Measurements from ENCODE around the gene ID1. TPM values are rescaled to one million over a fixed set of nuclear protein-coding genes. Genes with fewer than 3 reads are reported as not detected.

Gene ID1
- total and polyA plus RNA-seq, 2 of the 13 experiments (the other 11 are each of a cell fraction or from before 2014, with no cell fraction given), result 320 to 419 TPM

DNA sequence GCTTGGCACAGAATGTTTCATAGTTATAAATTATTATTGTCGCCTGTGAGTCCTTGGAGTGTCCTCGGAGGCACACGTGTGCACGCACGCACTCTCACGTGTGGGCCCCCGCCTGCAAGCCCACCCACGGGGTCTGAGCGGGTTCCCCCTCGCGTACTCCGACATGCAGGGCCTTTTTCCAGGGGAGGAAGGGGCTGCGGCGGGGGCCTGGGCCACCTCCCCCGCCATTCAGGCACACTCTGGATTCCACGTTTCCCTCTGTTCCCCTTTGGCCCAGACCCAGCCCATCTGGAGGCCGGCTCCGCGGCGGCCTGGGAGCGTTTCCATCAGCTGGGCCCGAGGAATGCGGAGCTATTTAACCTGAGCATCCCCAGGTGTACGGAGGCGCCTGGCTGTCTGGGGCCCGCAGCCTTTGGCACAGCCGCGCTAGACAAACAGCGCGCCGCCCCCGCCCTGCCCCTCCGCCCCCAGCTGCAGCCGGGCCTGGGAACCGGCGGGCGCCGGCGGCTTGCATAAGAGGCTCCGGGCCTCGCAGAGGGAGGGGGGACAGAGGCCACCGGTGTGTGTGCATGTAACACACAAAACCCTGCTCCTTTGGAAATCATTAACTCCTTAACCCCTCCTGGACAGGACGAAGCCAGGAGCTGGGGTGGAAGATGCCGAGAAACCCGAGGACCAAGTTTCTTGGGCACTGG is 3.3 kb downstream of the ID1 start (continued):
- TF ChIP-seq RELA (CRISPR knock-in tag; IDR thresholded peaks at IDR 0.05) (peak; percentile 98), TMF1 (CRISPR knock-in tag; IDR thresholded peaks at IDR 0.05; ENCODE audit: low read depth) (peak; percentile 96; the same call in 1 of the 2 replicates), SMC3 (IDR thresholded peaks at IDR 0.05; ENCODE audit: low read length) (no peak; the same call in 1 of the 2 replicates), EZH2 (conservative IDR thresholded peaks at IDR 0.05; ENCODE audit: low read depth, low read length) (no peak), SSRP1 (CRISPR knock-in tag; IDR thresholded peaks at IDR 0.05) (peak; percentile 55; the same call in 1 of the 2 replicates), SIN3A (IDR thresholded peaks at IDR 0.05; ENCODE audit: borderline replicate concordance, low read depth, low read length) (peak; percentile 96), TEAD3 (CRISPR knock-in tag; optimal IDR thresholded peaks at IDR 0.05; ENCODE audit: borderline replicate concordance) (peak; percentile 100), SIX4 (CRISPR knock-in tag; IDR thresholded peaks at IDR 0.05) (peak; percentile 97), DNMT3B (CRISPR knock-in tag; conservative IDR thresholded peaks at IDR 0.05) (peak; percentile 94; the same call in 1 of the 2 replicates), HOXA3 (CRISPR knock-in tag; IDR thresholded peaks at IDR 0.05) (peak; percentile 99), SETDB1 (CRISPR knock-in tag; IDR thresholded peaks at IDR 0.05; ENCODE audit: borderline replicate concordance) (no peak), MLX (CRISPR knock-in tag; IDR thresholded peaks at IDR 0.05) (peak; percentile 96), AHR (CRISPR knock-in tag; IDR thresholded peaks at IDR 0.05) (peak; percentile 94), ZSCAN22 (CRISPR knock-in tag; IDR thresholded peaks at IDR 0.05) (peak; percentile 78; the same call in 1 of the 2 replicates), ZNF703 (CRISPR knock-in tag; IDR thresholded peaks at IDR 0.05; ENCODE audit: borderline replicate concordance) (peak; percentile 100), ZNF737 (CRISPR knock-in tag; IDR thresholded peaks at IDR 0.05; ENCODE audit: borderline replicate concordance) (no peak), ZNF335 (CRISPR knock-in tag; IDR thresholded peaks at IDR 0.05) (peak; percentile 76; the same call in 1 of the 2 replicates), ZFP36L2 (CRISPR knock-in tag; IDR thresholded peaks at IDR 0.05) (0 out of 2 replicates have a peak, but pooled peaks have one; percentile 55), JUNB (CRISPR knock-in tag; IDR thresholded peaks at IDR 0.05; ENCODE audit: borderline replicate concordance) (peak; percentile 95), HNRNPK (IDR thresholded peaks at IDR 0.05; ENCODE audit: low read depth, low read length, poor library complexity, severe bottlenecking) (peak; percentile 100), RFX3 (CRISPR knock-in tag; IDR thresholded peaks at IDR 0.05) (peak; percentile 57; the same call in 1 of the 2 replicates), FOXP1 (IDR thresholded peaks at IDR 0.05) (peak; percentile 60; the same call in 1 of the 2 replicates), FOXP1 (CRISPR knock-in tag; IDR thresholded peaks at IDR 0.05) (peak; percentile 98), TCF12 (IDR thresholded peaks at IDR 0.05) (no peak), TCF12 (CRISPR knock-in tag; IDR thresholded peaks at IDR 0.05) (peak; percentile 100), ASH2L (IDR thresholded peaks at IDR 0.05; ENCODE audit: insufficient read length, low read depth, low read length) (peak; percentile 94), ZNF747 (CRISPR knock-in tag; IDR thresholded peaks at IDR 0.05; ENCODE audit: borderline replicate concordance) (peak; percentile 100), MTA3 (CRISPR knock-in tag; IDR thresholded peaks at IDR 0.05) (no peak), MED1 (CRISPR knock-in tag; IDR thresholded peaks at IDR 0.05) (peak; percentile 100)
- TF ChIP-seq, protein P1, sequence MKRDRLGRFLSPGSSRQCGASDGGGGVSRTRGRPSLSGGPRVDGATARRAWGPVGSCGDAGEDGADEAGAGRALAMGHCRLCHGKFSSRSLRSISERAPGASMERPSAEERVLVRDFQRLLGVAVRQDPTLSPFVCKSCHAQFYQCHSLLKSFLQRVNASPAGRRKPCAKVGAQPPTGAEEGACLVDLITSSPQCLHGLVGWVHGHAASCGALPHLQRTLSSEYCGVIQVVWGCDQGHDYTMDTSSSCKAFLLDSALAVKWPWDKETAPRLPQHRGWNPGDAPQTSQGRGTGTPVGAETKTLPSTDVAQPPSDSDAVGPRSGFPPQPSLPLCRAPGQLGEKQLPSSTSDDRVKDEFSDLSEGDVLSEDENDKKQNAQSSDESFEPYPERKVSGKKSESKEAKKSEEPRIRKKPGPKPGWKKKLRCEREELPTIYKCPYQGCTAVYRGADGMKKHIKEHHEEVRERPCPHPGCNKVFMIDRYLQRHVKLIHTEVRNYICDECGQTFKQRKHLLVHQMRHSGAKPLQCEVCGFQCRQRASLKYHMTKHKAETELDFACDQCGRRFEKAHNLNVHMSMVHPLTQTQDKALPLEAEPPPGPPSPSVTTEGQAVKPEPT (CRISPR knock-in tag; IDR thresholded peaks at IDR 0.05; ENCODE audit: low read depth), result peak; percentile 98
- TF ChIP-seq, protein P2, sequence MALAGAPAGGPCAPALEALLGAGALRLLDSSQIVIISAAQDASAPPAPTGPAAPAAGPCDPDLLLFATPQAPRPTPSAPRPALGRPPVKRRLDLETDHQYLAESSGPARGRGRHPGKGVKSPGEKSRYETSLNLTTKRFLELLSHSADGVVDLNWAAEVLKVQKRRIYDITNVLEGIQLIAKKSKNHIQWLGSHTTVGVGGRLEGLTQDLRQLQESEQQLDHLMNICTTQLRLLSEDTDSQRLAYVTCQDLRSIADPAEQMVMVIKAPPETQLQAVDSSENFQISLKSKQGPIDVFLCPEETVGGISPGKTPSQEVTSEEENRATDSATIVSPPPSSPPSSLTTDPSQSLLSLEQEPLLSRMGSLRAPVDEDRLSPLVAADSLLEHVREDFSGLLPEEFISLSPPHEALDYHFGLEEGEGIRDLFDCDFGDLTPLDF (CRISPR knock-in tag; IDR thresholded peaks at IDR 0.05), result peak; percentile 93

All from HepG2 (cell line).